Gastrocnemius medialis (tissue), 4 donors: ENCODE results near the gene HOXA7. TPM values are rescaled to one million over a fixed set of nuclear protein-coding genes. Genes with fewer than 3 reads are reported as not detected.

ENCODE experiments used
- ATAC-seq, 2 donors: fragments of 150-250 bp; one replicate each; pipeline ENCODE4 v1.9.1; 2016
- DNase-seq, 2 donors: peaks; one replicate each; pipeline ENCODE4 v3.0.0-alpha.2; 2019
- H3K27ac ChIP-seq, 4 donors: fragments of 200-600 bp; sonication (generic); 1 replicate in 1 of 4; 2 replicates in 3 of 4; pipeline ENCODE4 v1.5.1; 2016 to 2018; ENCODE audit warnings: mild to moderate bottlenecking in 2 of 4, moderate library complexity in 1 of 4
- H3K27me3 ChIP-seq, 3 donors: fragments of 200-600 bp; sonication (generic) in 2 of 3; 1 replicate in 1 of 3; 2 replicates in 2 of 3; pipeline versions ENCODE4 v1.5.1 to v1.6.0; 2016 to 2019; ENCODE audit warnings: mild to moderate bottlenecking in 1 of 3, moderate library complexity in 1 of 3
- H3K36me3 ChIP-seq, 2 donors: fragments of 200-600 bp; sonication (generic) in 1 of 2; one replicate each; pipeline ENCODE4 v1.5.1; 2017 to 2018
- H3K4me1 ChIP-seq, 2 donors: fragments of 200-600 bp; sonication (generic) in 1 of 2; one replicate each; pipeline ENCODE4 v1.5.1; 2016 to 2017; ENCODE audit warnings: mild to moderate bottlenecking in 2 of 2
- H3K4me3 ChIP-seq, 4 donors: fragments of 200-600 bp; sonication (generic) in 3 of 4; 1 replicate in 1 of 4; 2 replicates in 3 of 4; pipeline ENCODE4 v1.5.1; 2016 to 2019; ENCODE audit warnings: mild to moderate bottlenecking in 2 of 4
- H3K9me3 ChIP-seq, 3 donors: fragments of 200-600 bp; sonication (generic) in 2 of 3; 1 replicate in 1 of 3; 2 replicates in 2 of 3; pipeline ENCODE4 v1.5.1; 2016 to 2019
- POLR2A ChIP-seq, 2 donors: fragments of 450-650 bp; IDR thresholded peaks; one replicate each; pipeline ENCODE4 v1.6.1; 2017; ENCODE audit warnings: antibody characterized with exemption in 2 of 2, mild to moderate bottlenecking in 2 of 2, moderate library complexity in 2 of 2
- in situ Hi-C, 4 donors: fragments of 200-750 bp; cut with MboI; loops; one replicate each; pipeline versions ENCODE4 v1.15.0 to v1.8.0; 2017; ENCODE audit warnings: low sequenced_read_pairs in 4 of 4
- intact Hi-C: fragments of 100-400 bp; cut with DNase I; formaldehyde crosslinking; loops from one replicate; pipeline ENCODE4 v1.15.1; 2023; ENCODE audit warnings: low total_unique reads
- total RNA-seq, 4 donors: library from RNA; depleted of rRNA; stranded (reverse); fragments of >200 nt; gene quantifications; one replicate each; pipeline versions ENCODE4 v1.1.0 to v1.2.3, GENCODE V29; 2016
- TF ChIP-seq, protein P1 (sequence below), 5 experiments: fragments of 450-650 bp in 3 of 5; fragments of 200-600 bp in 2 of 5; sonication (generic) in 2 of 5; IDR thresholded peaks in 4 of 5; conservative IDR thresholded peaks in 1 of 5; 1 replicate in 4 of 5; 2 replicates in 1 of 5; pipeline ENCODE4 v1.5.1; 2016 to 2019; ENCODE audit warnings: antibody characterized with exemption in 5 of 5, mild to moderate bottlenecking in 3 of 5, moderate library complexity in 3 of 5

The HOXA7 gene
- total RNA-seq, 4 donors from 2014 or later = 5.3 to 12.8 (median 8.6) TPM

DNA sequence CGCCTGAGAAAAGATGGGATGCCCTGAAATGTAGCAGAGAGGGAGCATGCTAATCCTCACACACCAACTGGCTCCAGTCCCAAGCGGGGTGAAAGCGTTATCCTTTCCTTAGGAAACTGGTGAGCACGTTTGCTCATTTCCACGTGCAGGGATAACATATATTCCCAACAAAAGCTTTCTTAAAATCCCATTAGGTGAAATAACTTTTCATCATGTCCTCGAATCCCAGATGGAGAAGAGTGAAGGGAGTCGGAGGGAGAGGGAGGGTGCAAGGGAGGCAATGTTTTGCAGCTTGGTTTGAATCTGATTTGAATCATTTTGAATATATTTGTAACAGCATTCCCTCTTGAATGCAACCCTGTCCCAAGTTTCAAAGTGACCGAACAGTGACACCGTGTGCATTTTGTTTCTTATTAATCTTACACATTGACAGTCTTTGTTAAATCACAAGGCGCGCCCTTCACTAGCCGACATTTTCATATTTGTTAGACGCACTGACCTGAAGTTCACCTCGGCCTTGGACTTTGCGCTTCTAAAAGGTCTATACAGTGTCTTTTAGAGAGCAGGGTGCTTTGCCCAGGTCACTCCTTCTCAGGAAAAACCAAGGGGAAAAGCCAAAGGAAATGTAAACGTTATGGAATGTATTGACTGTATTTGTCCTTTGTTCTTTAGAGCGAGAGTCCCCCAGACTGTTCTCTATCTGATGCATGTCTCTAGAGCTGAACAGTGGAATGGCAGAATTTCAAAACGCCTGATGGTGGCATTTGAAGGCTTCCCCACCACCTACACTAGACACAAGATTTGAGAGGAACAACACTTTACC, 22.9 kb downstream of the HOXA7 start:
- in situ Hi-C loops (no loop called here), intact Hi-C loops (loop anchor here (2.0 to 5.0 kb wide), 2 partner anchors 34 to 279 kb away; partner anchors contain the start of gene HOXA9)
- DNase-seq (no peak), ATAC-seq (no peak)
- H3K36me3 ChIP-seq = no peaks in the 10 kb centered on the region
- peak overlapping the region in 1 of 4 donors; percentile 3 for H3K4me3 ChIP-seq
- H3K9me3 ChIP-seq = no peaks in the 10 kb centered on the region
- peak overlapping the region; percentile 70 to 95 (median 78) for H3K27ac ChIP-seq
- no peak for TF ChIP-seq POLR2A (IDR thresholded peaks at IDR 0.05)
- TF ChIP-seq, protein P1, sequence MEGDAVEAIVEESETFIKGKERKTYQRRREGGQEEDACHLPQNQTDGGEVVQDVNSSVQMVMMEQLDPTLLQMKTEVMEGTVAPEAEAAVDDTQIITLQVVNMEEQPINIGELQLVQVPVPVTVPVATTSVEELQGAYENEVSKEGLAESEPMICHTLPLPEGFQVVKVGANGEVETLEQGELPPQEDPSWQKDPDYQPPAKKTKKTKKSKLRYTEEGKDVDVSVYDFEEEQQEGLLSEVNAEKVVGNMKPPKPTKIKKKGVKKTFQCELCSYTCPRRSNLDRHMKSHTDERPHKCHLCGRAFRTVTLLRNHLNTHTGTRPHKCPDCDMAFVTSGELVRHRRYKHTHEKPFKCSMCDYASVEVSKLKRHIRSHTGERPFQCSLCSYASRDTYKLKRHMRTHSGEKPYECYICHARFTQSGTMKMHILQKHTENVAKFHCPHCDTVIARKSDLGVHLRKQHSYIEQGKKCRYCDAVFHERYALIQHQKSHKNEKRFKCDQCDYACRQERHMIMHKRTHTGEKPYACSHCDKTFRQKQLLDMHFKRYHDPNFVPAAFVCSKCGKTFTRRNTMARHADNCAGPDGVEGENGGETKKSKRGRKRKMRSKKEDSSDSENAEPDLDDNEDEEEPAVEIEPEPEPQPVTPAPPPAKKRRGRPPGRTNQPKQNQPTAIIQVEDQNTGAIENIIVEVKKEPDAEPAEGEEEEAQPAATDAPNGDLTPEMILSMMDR (IDR thresholded peaks at IDR 0.05 in 4 of 5, conservative IDR thresholded peaks at IDR 0.05 in 1 of 5) = no peak
- H3K4me1 ChIP-seq = peaks cover 52 to 58% of the 10 kb centered on the region in 2 donors
- H3K27me3 ChIP-seq = no peaks in the 10 kb centered on the region

DNA sequence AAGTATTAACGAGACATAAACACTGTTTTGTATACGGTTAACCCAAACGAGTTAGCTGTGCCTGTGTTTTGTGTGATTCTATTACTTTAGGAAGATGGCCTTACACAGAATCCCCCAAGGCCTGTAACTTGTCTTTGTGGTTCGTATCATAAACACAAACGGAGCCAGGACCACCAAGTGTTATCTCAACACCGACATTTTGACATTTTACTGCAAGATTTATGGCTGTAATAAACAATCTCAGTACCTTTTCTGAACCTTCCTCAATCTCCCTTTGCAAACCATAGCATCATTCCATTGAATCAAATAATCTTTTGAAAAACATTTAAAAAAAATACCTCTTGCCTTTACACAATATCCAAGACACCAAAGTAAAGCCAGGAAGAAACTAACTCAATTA, 23.5 kb downstream of the HOXA7 start:
- no peak for ATAC-seq
- no peak overlapping the region for H3K4me3 ChIP-seq
- peak overlapping the region; percentile 70 to 95 (median 78) for H3K27ac ChIP-seq
- no peak for TF ChIP-seq POLR2A (IDR thresholded peaks at IDR 0.05)
- TF ChIP-seq, protein P1 (IDR thresholded peaks at IDR 0.05 in 4 of 5, conservative IDR thresholded peaks at IDR 0.05 in 1 of 5) = no peak
- H3K9me3 ChIP-seq = no peaks in the 10 kb centered on the region
- peaks cover 58 to 59% of the 10 kb centered on the region in 2 donors for H3K4me1 ChIP-seq
- intact Hi-C loops (loop anchor here (5.0 kb wide), 1 partner anchor 34 kb away; the partner anchor contains the start of gene HOXA9), in situ Hi-C loops (no loop called here)
- no peaks in the 10 kb centered on the region for H3K36me3 ChIP-seq
- no peak for DNase-seq
- H3K27me3 ChIP-seq = no peaks in the 10 kb centered on the region

DNA sequence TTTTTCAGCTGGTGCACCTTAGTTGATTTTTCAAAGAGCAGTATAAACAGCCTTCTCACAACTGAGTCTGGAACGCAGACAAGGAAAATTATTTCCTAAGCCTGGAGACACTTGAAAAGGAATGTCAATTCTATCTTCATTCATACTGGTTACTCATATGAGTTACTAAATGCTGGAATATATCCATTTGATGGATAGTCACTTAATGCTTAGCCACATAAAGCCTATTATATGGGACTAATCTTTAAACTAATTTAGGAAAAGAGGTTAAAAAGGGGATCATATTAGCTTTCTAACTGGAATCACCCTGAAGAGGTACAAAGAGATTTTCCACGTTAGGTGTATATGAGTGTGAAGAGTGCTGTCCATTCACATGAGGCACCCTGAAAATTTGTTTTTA, 24.3 kb downstream of the HOXA7 start:
- intact Hi-C loops = loop anchor here (5.0 kb wide), 1 partner anchor 35 kb away; the partner anchor contains the start of gene HOXA9
- no peaks in the 10 kb centered on the region for H3K27me3 ChIP-seq
- no peak for TF ChIP-seq POLR2A (IDR thresholded peaks at IDR 0.05)
- TF ChIP-seq, protein P1 (IDR thresholded peaks at IDR 0.05 in 4 of 5, conservative IDR thresholded peaks at IDR 0.05 in 1 of 5) = no peak

DNA sequence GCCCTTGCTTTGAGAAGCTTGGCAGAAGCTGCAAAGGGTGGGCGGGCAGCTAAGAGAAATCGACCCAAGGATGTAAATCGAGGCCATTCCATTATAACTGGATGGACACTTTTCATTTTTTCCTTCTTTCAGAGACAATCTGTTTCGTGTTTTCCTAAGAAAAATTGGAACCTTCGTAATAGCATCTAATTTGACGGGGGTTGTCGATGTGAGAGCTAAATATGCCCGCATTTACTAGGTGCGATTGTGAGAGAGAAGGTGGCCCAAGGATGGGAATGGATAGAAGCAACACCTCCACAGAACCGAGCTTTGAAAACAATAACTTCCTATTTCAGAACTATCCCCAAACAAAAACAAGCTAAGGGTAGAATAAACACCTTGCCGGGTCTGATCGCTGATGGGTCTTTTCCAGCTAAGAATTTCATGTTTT, 25.1 kb downstream of the HOXA7 start:
- Histone ChIP-seq H3K4me1 (peaks cover 58 to 68% of the 10 kb centered on the region in 2 donors), H3K36me3 (no peaks in the 10 kb centered on the region), H3K4me3 (peak overlapping the region; percentile 89 to 94 (median 90)), H3K9me3 (no peaks in the 10 kb centered on the region), H3K27ac (peak overlapping the region; percentile 95 to 97 (median 96)), H3K27me3 (no peaks in the 10 kb centered on the region)
- no peak for TF ChIP-seq POLR2A (IDR thresholded peaks at IDR 0.05)
- TF ChIP-seq, protein P1 (IDR thresholded peaks at IDR 0.05 in 4 of 5, conservative IDR thresholded peaks at IDR 0.05 in 1 of 5) = no peak
- intact Hi-C loops (loop anchor here (2.0 to 5.0 kb wide), 3 partner anchors 35 to 267 kb away; partner anchors contain the start of genes HOXA9 and SKAP2), in situ Hi-C loops (no loop called here)
- DNase-seq (no peak), ATAC-seq (no peak)

More for the DNA sequence above, 24.3 kb downstream of the HOXA7 start:
- no peaks in the 10 kb centered on the region for H3K9me3 ChIP-seq
- ATAC-seq (no peak), DNase-seq (no peak)
- H3K4me1 ChIP-seq = peaks cover 61 to 64% of the 10 kb centered on the region in 2 donors
- peak overlapping the region in 2 of 4 donors; percentile 95 to 97 for H3K27ac ChIP-seq
- no peak overlapping the region for H3K4me3 ChIP-seq
- H3K36me3 ChIP-seq = no peaks in the 10 kb centered on the region
- in situ Hi-C loops = no loop called here
